IMR-90 (cell line): Measurements from ENCODE around the gene SVIP. TPM values are rescaled to one million over a fixed set of nuclear protein-coding genes. Genes with fewer than 3 reads are reported as not detected.

Experiments used
- ATAC-seq: fragments of 200-7000 bp; cut with Tn5 transposase; 2 replicates; pipeline ENCODE4 v1.9.1; 2020; ENCODE audit warnings: low read depth, mild to moderate bottlenecking, moderate library complexity
- BruUV-seq: library from RNA; stranded (reverse); fragments of 400-500 nt; replicated peaks from 2 replicates; lab custom pipeline; 2021; lab: Mats Ljungman, UMichigan
- CTCF ChIA-PET: fragments of 300-600 bp; formaldehyde crosslinking; extraction: SDS; loops from one replicate; lab custom pipeline; 2021; ENCODE audit warnings: antibody characterized with exemption; lab: Yijun Ruan, JAX
- POLR2A ChIA-PET: fragments of 300-600 bp; sonication (Branson Sonifier 250); formaldehyde crosslinking; loops from one replicate; lab custom pipeline; 2022; ENCODE audit warnings: antibody characterized with exemption; ENCODE audit not compliant: unreplicated experiment; lab: Charles Lee
- DNase-seq: peaks from one replicate; pipeline ENCODE4 v3.0.0; 2013
- H2AFZ ChIP-seq: replicated peaks from 2 replicates; pipeline ENCODE3; 2013; ENCODE audit warnings: low read length, mild to moderate bottlenecking; ENCODE audit not compliant: poor library complexity
- H2AK5ac ChIP-seq: 2 replicates; pipeline ENCODE4 v1.6.1; 2013; ENCODE audit warnings: low read depth, low read length, inconsistent platforms
- H2AK9ac ChIP-seq: replicated peaks from 2 replicates; pipeline ENCODE3; 2013; ENCODE audit warnings: mild to moderate bottlenecking, low read depth, low read length, moderate library complexity; ENCODE audit not compliant: poor library complexity
- H2BK120ac ChIP-seq: 2 replicates; pipeline ENCODE4 v1.6.1; 2013; ENCODE audit warnings: low read depth, low read length, inconsistent platforms
- H2BK15ac ChIP-seq: 3 replicates; pipeline ENCODE4 v1.6.1; 2013; ENCODE audit warnings: low read depth, low read length, inconsistent platforms
- H2BK20ac ChIP-seq: 2 replicates; pipeline ENCODE4 v1.6.1; 2013; ENCODE audit warnings: low read depth, mild to moderate bottlenecking, inconsistent platforms, low read length, moderate library complexity
- H2BK5ac ChIP-seq: 2 replicates; pipeline ENCODE4 v1.6.1; 2013; ENCODE audit warnings: mild to moderate bottlenecking, low read depth, low read length, inconsistent platforms; ENCODE audit not compliant: poor library complexity, severe bottlenecking
- H3K14ac ChIP-seq: replicated peaks from 2 replicates; pipeline ENCODE4 v1.6.1; 2013; ENCODE audit warnings: low read depth, low read length, inconsistent platforms
- H3K18ac ChIP-seq: 2 replicates; pipeline ENCODE4 v1.6.1; 2013; ENCODE audit warnings: low read depth, low read length, control low read depth
- H3K23ac ChIP-seq: 2 replicates; pipeline ENCODE4 v1.6.1; 2013; ENCODE audit warnings: low read depth, low read length, inconsistent platforms
- H3K27ac ChIP-seq: 2 replicates; pipeline ENCODE4 v1.5.1; 2013; ENCODE audit warnings: mild to moderate bottlenecking, control low read depth, low read length; ENCODE audit not compliant: insufficient read depth
- H3K27me3 ChIP-seq: 2 replicates; pipeline ENCODE4 v1.6.1; 2013; ENCODE audit warnings: low read length; ENCODE audit not compliant: control insufficient read depth, insufficient read depth
- H3K36me3 ChIP-seq: 2 replicates; pipeline ENCODE4 v1.6.1; 2013; ENCODE audit warnings: low read length, mixed read lengths; ENCODE audit not compliant: control insufficient read depth, insufficient read depth
- H3K4ac ChIP-seq: 2 replicates; pipeline ENCODE4 v1.6.1; 2013; ENCODE audit warnings: low read depth, low read length, inconsistent platforms
- H3K4me1 ChIP-seq: 2 replicates; pipeline ENCODE4 v1.6.1; 2013; ENCODE audit warnings: low read length, mixed read lengths; ENCODE audit not compliant: control insufficient read depth, insufficient read depth
- H3K4me2 ChIP-seq: 2 replicates; pipeline ENCODE4 v1.6.1; 2013; ENCODE audit warnings: low read depth, mild to moderate bottlenecking, control low read depth, low read length, moderate library complexity
- H3K4me3 ChIP-seq: 2 replicates; pipeline ENCODE4 v1.5.1; 2013; ENCODE audit warnings: low read depth, mild to moderate bottlenecking, control low read depth, low read length, moderate library complexity; ENCODE audit not compliant: insufficient read depth
- H3K56ac ChIP-seq: 2 replicates; pipeline ENCODE4 v1.6.1; 2013; ENCODE audit warnings: low read length, inconsistent platforms; ENCODE audit not compliant: insufficient read depth; ENCODE audit errors: extremely low read depth
- H3K79me1 ChIP-seq, 2 experiments: 2 replicates each; pipeline ENCODE4 v1.6.1; 2013; ENCODE audit warnings: low read length in 2 of 2, inconsistent platforms in 1 of 2, low read depth in 1 of 2
- H3K9ac ChIP-seq: 2 replicates; pipeline ENCODE4 v1.6.1; 2013; ENCODE audit warnings: low read depth, low read length, control low read depth
- H3K9me1 ChIP-seq: 2 replicates; pipeline ENCODE4 v1.6.1; 2013; ENCODE audit warnings: low read length, inconsistent platforms; ENCODE audit not compliant: insufficient read depth
- H3K9me3 ChIP-seq: 2 replicates; pipeline ENCODE4 v1.6.1; 2013; ENCODE audit warnings: low read length; ENCODE audit not compliant: control insufficient read depth, insufficient read depth
- H4K20me1 ChIP-seq: 2 replicates; pipeline ENCODE4 v1.6.1; 2013; ENCODE audit warnings: low read length, inconsistent platforms; ENCODE audit not compliant: insufficient read depth
- H4K5ac ChIP-seq: 2 replicates; pipeline ENCODE4 v1.6.1; 2013; ENCODE audit warnings: mild to moderate bottlenecking, low read depth, low read length, control low read depth
- H4K8ac ChIP-seq, 2 experiments: 2 replicates each; pipeline ENCODE4 v1.6.1; 2013; ENCODE audit warnings: low read depth in 2 of 2, low read length in 2 of 2, control low read depth in 1 of 2, inconsistent platforms in 1 of 2
- H4K91ac ChIP-seq: 2 replicates; pipeline ENCODE4 v1.6.1; 2013; ENCODE audit warnings: low read depth, low read length, inconsistent platforms; ENCODE audit not compliant: insufficient read depth
- BHLHE40 ChIP-seq: fragments of 150-350 bp; IDR thresholded peaks from 2 replicates; pipeline ENCODE4 v1.6.1; 2016; ENCODE audit warnings: mild to moderate bottlenecking, low read depth, low read length
- CEBPB ChIP-seq: IDR thresholded peaks from 2 replicates; pipeline ENCODE4 v1.6.1; 2012; ENCODE audit warnings: low read depth, low read length, improper control_type of control experiment
- CHD1 ChIP-seq: IDR thresholded peaks from 2 replicates; pipeline ENCODE4 v1.6.1; 2012; ENCODE audit warnings: low read depth, low read length, improper control_type of control experiment
- FOS ChIP-seq: fragments of 150-350 bp; IDR thresholded peaks from 2 replicates; pipeline ENCODE4 v1.6.1; 2016; ENCODE audit warnings: low read depth, low read length
- MAFK ChIP-seq: IDR thresholded peaks from 2 replicates; pipeline ENCODE4 v1.6.1; 2012; ENCODE audit warnings: low read depth, low read length, improper control_type of control experiment
- MAZ ChIP-seq: IDR thresholded peaks from 2 replicates; pipeline ENCODE4 v1.6.1; 2012; ENCODE audit warnings: low read depth, mild to moderate bottlenecking, low read length, improper control_type of control experiment, moderate library complexity, borderline replicate concordance
- MXI1 ChIP-seq: IDR thresholded peaks from 2 replicates; pipeline ENCODE4 v1.6.1; 2012; ENCODE audit warnings: low read depth, mild to moderate bottlenecking, low read length, moderate library complexity, borderline replicate concordance
- NFE2L2 ChIP-seq: fragments of 150-350 bp; IDR thresholded peaks from 2 replicates; pipeline ENCODE4 v1.6.1; 2016; ENCODE audit warnings: low read depth, mild to moderate bottlenecking, low read length
- POLR2A ChIP-seq: IDR thresholded peaks from 2 replicates; pipeline ENCODE4 v1.6.1; 2012; ENCODE audit warnings: mild to moderate bottlenecking, low read depth, low read length
- RCOR1 ChIP-seq: IDR thresholded peaks from 2 replicates; pipeline ENCODE4 v1.6.1; 2012; ENCODE audit warnings: mild to moderate bottlenecking, low read length, improper control_type of control experiment; ENCODE audit not compliant: insufficient replicate concordance
- RFX5 ChIP-seq: IDR thresholded peaks from 2 replicates; pipeline ENCODE4 v1.8.0; 2012; ENCODE audit warnings: low read depth, mild to moderate bottlenecking, low read length, moderate library complexity
- SMC3 ChIP-seq: fragments of 150-350 bp; IDR thresholded peaks from 2 replicates; pipeline ENCODE4 v1.6.1; 2016; ENCODE audit warnings: low read depth, mild to moderate bottlenecking, antibody characterized with exemption, low read length, moderate library complexity
- WGBS, 2 experiments: methylation state at CpG; one replicate each; pipeline versions ENCODE4 v1.1.5 to v1.1.7; 2013; ENCODE audit warnings: missing lambda C conversion rate in 2 of 2; ENCODE audit not compliant: insufficient read length in 1 of 2; ENCODE audit errors: extremely low coverage in 2 of 2; 5-methylcytosine and 5-hydroxymethylcytosine counted together
- dilution Hi-C: fragments of 300-500 bp; cut with HindIII; formaldehyde crosslinking; loops from one replicate; pipeline ENCODE4 v1.14.3; 2018; ENCODE audit warnings: low sequenced_read_pairs; ENCODE audit not compliant: unreplicated experiment
- in situ Hi-C: fragments of 300-500 bp; cut with MboI; formaldehyde crosslinking; loops from 3 replicates; pipeline ENCODE4 v1.14.3; 2019; ENCODE audit warnings: low sequenced_read_pairs, inconsistent platforms, mixed read lengths
- intact Hi-C: fragments of 100-400 bp; cut with micrococcal nuclease; formaldehyde crosslinking; loops from 2 replicates; pipeline ENCODE4 v1.10.0; 2022
- polyA plus RNA-seq, 3 experiments: library from polyadenylated mRNA; depleted of rRNA; stranded (reverse); fragments of >200 nt; gene quantifications; 2 replicates each; pipeline ENCODE4 v1.2.3, GENCODE V29; 2012; ENCODE audit warnings: low replicate concordance in 1 of 3
- total RNA-seq: library from RNA; depleted of rRNA; stranded (reverse); fragments of >200 nt; gene quantifications from 2 replicates; pipeline ENCODE4 v1.2.3, GENCODE V29; 2012
- TF ChIP-seq, protein P1 (sequence below): fragments of 150-350 bp; IDR thresholded peaks from 2 replicates; pipeline ENCODE4 v1.6.1; 2017; ENCODE audit warnings: mild to moderate bottlenecking, antibody characterized with exemption, low read length, low read depth
- TF ChIP-seq, protein P2 (sequence below): conservative IDR thresholded peaks from 2 replicates; pipeline ENCODE4 v1.5.1; 2012; ENCODE audit warnings: mild to moderate bottlenecking, low read depth, low read length, improper control_type of control experiment

SVIP gene
- total and polyA plus RNA-seq, 2 of the 4 experiments (the other 2 are of a cell fraction): 2.0 to 6.8 TPM

DNA sequence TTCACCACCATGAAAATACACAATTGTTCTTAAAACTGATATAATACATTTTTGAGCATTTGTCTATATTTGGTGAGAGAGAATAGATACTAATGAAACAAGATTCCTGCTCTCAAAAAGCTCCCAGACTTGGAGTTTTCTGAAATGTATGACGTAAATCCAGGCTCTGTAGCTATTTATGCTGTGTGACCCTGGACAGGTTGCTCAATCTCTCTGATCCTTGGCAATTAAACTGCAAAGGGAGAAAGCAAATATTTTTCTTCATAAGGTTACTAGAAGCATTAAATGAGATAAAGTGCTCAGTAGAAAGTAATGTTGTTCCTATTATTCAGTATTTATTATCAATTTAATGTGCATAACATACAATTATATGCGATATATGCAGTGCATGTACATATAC is 42.5 kb downstream of the SVIP start:
- Histone ChIP-seq H3K14ac (no peak overlapping the region), H3K27ac (no peak overlapping the region), H2BK5ac (no peak overlapping the region), H3K4me1 (0 out of 2 replicates have a peak, but pooled peaks cover 1% of the 10 kb centered on the region), H3K79me1 (no peaks in the 10 kb centered on the region), H3K23ac (no peak overlapping the region), H3K4me3 (no peak overlapping the region), H3K4me2 (no peak overlapping the region), H3K9me1 (no peaks in the 10 kb centered on the region), H4K5ac (no peak overlapping the region), H3K18ac (no peak overlapping the region), H2BK15ac (no peak overlapping the region), H2BK120ac (no peak overlapping the region), H3K9ac (no peak overlapping the region), H4K91ac (no peak overlapping the region), H2AFZ (no peak overlapping the region), H3K27me3 (no peaks in the 10 kb centered on the region), H4K8ac (no peak overlapping the region), H3K56ac (no peak overlapping the region), H2BK20ac (no peak overlapping the region), H3K4ac (no peak overlapping the region), H2AK9ac (no peak overlapping the region), H2AK5ac (no peak overlapping the region), H3K36me3 (no peaks in the 10 kb centered on the region), H3K9me3 (no peaks in the 10 kb centered on the region), H4K20me1 (no peaks in the 10 kb centered on the region)
- DNase-seq (no peak), ATAC-seq (no peak)
- TF ChIP-seq MXI1: no peak
- no peak for TF ChIP-seq FOS
- TF ChIP-seq, protein P1, sequence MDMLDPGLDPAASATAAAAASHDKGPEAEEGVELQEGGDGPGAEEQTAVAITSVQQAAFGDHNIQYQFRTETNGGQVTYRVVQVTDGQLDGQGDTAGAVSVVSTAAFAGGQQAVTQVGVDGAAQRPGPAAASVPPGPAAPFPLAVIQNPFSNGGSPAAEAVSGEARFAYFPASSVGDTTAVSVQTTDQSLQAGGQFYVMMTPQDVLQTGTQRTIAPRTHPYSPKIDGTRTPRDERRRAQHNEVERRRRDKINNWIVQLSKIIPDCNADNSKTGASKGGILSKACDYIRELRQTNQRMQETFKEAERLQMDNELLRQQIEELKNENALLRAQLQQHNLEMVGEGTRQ: no peak
- TF ChIP-seq, protein P2, sequence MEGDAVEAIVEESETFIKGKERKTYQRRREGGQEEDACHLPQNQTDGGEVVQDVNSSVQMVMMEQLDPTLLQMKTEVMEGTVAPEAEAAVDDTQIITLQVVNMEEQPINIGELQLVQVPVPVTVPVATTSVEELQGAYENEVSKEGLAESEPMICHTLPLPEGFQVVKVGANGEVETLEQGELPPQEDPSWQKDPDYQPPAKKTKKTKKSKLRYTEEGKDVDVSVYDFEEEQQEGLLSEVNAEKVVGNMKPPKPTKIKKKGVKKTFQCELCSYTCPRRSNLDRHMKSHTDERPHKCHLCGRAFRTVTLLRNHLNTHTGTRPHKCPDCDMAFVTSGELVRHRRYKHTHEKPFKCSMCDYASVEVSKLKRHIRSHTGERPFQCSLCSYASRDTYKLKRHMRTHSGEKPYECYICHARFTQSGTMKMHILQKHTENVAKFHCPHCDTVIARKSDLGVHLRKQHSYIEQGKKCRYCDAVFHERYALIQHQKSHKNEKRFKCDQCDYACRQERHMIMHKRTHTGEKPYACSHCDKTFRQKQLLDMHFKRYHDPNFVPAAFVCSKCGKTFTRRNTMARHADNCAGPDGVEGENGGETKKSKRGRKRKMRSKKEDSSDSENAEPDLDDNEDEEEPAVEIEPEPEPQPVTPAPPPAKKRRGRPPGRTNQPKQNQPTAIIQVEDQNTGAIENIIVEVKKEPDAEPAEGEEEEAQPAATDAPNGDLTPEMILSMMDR: no peak
- TF ChIP-seq RCOR1: no peak
- no peak for TF ChIP-seq NFE2L2
- no peak for TF ChIP-seq SMC3
- TF ChIP-seq CEBPB: no peak
- TF ChIP-seq RFX5: no peak
- no peak for TF ChIP-seq BHLHE40
- no peak for TF ChIP-seq CHD1
- TF ChIP-seq POLR2A: no peak
- TF ChIP-seq MAZ: no peak
- TF ChIP-seq MAFK: no peak
- intact Hi-C loops: loop anchor here (1.0 to 2.0 kb wide), 4 partner anchors 116 to 542 kb away; no protein-coding TSS in a partner anchor
- no TSS peak for BruUV-seq
- dilution Hi-C loops: no loop called here
- POLR2A ChIA-PET: no interaction called here
- CTCF ChIA-PET: interaction anchor here (0.9 to 2.0 kb wide), 5 partner anchors 10 to 460 kb away, joined by 3 to 9 read pairs (median 6); no protein-coding TSS in a partner anchor
- in situ Hi-C loops: loop anchor here (10.0 kb wide), 1 partner anchor 452 kb away; the partner anchor contains the start of gene SLC17A6
- no CpG with 5 or more reads among the region's 2 CpGs for WGBS, 2 experiments
